HCT116 (cell line): ENCODE data around the gene DNM3.

Experiments
- MAX ChIP-seq: IDR thresholded peaks from 2 replicates; pipeline ENCODE4 v1.6.1; 2012
- POLR2AphosphoS5 ChIP-seq: IDR thresholded peaks from 2 replicates; pipeline ENCODE4 v1.6.1; 2011; ENCODE audit warnings: mild to moderate bottlenecking, low read depth, low read length, moderate library complexity
- RAD21 ChIP-seq: IDR thresholded peaks from 2 replicates; pipeline ENCODE4 v1.6.1; 2012; ENCODE audit warnings: low read depth, mild to moderate bottlenecking
- REST ChIP-seq: IDR thresholded peaks from 2 replicates; pipeline ENCODE4 v1.6.1; 2012; ENCODE audit warnings: low read depth
- TF ChIP-seq, protein P1 (sequence below), 3 experiments: fragments of 200-600 bp in 1 of 3; sonication (generic) in 1 of 3; IDR thresholded peaks in 2 of 3; conservative IDR thresholded peaks in 1 of 3; 2 replicates each; pipeline ENCODE4 v1.5.1; 2012 to 2017; ENCODE audit warnings: low read depth in 2 of 3, low read length in 2 of 3, antibody characterized with exemption in 1 of 3, borderline replicate concordance in 1 of 3, control low read depth in 1 of 3, mild to moderate bottlenecking in 1 of 3, mixed read lengths in 1 of 3, mixed run types in 1 of 3, moderate library complexity in 1 of 3; ENCODE audit not compliant: insufficient read depth in 1 of 3

DNA sequence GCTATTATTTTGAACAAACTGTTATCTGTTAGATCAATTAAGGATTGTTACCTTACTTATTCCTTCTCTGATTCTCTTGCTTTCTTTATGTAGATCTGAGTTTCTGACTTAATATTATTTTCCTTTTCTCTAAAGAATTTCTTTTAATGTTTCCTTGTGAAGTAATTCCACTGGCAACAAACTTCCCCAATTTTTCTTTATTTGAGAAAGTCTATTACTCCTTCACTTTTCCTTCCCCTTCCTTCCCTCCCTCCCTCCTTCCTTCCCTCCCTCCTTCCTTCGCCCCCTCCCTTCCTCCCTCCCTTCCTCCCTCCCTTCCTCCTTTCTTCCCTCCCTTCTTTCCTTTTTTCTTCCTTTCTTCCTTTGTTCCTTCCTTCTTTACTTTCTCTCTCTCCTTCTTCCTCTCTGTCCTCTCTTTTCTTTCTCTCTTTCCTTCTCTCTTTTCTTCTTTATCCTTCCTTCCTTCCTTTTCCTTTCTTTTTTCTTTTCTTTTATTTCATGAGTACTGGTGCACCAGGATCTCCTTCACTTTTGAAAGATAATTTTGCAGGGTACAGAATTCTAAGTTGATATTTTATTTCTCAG lies 177.5 kb downstream of the DNM3 start:
- TF ChIP-seq RAD21, result no peak
- TF ChIP-seq, protein P1, sequence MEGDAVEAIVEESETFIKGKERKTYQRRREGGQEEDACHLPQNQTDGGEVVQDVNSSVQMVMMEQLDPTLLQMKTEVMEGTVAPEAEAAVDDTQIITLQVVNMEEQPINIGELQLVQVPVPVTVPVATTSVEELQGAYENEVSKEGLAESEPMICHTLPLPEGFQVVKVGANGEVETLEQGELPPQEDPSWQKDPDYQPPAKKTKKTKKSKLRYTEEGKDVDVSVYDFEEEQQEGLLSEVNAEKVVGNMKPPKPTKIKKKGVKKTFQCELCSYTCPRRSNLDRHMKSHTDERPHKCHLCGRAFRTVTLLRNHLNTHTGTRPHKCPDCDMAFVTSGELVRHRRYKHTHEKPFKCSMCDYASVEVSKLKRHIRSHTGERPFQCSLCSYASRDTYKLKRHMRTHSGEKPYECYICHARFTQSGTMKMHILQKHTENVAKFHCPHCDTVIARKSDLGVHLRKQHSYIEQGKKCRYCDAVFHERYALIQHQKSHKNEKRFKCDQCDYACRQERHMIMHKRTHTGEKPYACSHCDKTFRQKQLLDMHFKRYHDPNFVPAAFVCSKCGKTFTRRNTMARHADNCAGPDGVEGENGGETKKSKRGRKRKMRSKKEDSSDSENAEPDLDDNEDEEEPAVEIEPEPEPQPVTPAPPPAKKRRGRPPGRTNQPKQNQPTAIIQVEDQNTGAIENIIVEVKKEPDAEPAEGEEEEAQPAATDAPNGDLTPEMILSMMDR (IDR thresholded peaks at IDR 0.05 in 2 of 3, conservative IDR thresholded peaks at IDR 0.05 in 1 of 3; ENCODE audit: borderline replicate concordance in 1 of 3, insufficient read depth in 1 of 3, low read depth in 2 of 3, low read length in 2 of 3), result no peak
- no peak for TF ChIP-seq REST
- no peak for TF ChIP-seq POLR2AphosphoS5
- no peak for TF ChIP-seq MAX
